Right lobe of liver (tissue), 4 donors: ENCODE results near the gene MAST2.

Experiments
- POLR2A ChIP-seq: fragments of 450-650 bp; IDR thresholded peaks from one replicate; pipeline ENCODE4 v1.6.1; 2017; ENCODE audit warnings: antibody characterized with exemption, mild to moderate bottlenecking
- TF ChIP-seq, protein P1 (sequence below), 4 donors: fragments of 200-600 bp in 3 of 4; fragments of 450-650 bp in 1 of 4; IDR thresholded peaks; one replicate each; pipeline versions ENCODE4 v1.5.1 to v1.8.0; 2016 to 2022; ENCODE audit warnings: antibody characterized with exemption in 4 of 4, mild to moderate bottlenecking in 2 of 4
- donor health status: DM: no; HTN: no; CAD: no.
- donor health status: DM: no; HTN: no; CAD: no.
- donor health status: DM: no; HTN: yes; CAD: no.

DNA sequence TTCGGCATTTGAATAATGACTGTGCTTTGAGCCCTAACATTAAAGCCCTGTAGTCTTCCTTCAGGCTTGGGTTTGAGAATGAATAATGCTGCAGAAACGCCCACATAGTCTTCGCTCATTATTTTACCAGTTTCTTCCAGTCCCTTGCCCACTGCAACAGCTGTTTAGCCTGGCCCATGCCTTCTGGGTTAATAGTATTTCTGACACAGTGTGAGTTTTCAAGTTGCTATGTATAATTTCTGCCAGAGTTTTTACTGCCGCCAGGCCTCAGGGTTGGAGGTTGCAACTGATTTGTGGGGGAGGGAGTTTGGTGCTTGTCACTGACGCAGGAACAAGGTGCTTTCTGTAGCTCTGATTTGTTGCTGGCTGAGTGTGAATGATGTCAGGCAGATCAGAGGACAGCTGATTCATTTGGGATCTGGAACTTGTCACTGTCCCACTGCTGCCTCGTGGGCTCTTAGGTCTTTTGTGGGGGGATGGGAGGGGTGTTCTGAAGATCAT, 109.8 kb downstream of the MAST2 start:
- TF ChIP-seq, protein P1, sequence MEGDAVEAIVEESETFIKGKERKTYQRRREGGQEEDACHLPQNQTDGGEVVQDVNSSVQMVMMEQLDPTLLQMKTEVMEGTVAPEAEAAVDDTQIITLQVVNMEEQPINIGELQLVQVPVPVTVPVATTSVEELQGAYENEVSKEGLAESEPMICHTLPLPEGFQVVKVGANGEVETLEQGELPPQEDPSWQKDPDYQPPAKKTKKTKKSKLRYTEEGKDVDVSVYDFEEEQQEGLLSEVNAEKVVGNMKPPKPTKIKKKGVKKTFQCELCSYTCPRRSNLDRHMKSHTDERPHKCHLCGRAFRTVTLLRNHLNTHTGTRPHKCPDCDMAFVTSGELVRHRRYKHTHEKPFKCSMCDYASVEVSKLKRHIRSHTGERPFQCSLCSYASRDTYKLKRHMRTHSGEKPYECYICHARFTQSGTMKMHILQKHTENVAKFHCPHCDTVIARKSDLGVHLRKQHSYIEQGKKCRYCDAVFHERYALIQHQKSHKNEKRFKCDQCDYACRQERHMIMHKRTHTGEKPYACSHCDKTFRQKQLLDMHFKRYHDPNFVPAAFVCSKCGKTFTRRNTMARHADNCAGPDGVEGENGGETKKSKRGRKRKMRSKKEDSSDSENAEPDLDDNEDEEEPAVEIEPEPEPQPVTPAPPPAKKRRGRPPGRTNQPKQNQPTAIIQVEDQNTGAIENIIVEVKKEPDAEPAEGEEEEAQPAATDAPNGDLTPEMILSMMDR (IDR thresholded peaks at IDR 0.05), result no peak
- TF ChIP-seq POLR2A, result no peak
